ENCODE results near the gene DLGAP1.

GRCh38 chr18:3759099-3759498, 696.0 kb downstream of the DLGAP1 start:
- TF ChIP-seq CTCF (IDR thresholded peaks at IDR 0.05) (no peak), EZH2 (IDR thresholded peaks at IDR 0.05; ENCODE audit: borderline replicate concordance, insufficient read depth, low read depth, low read length, poor library complexity, severe bottlenecking) (no peak)
